HFFc6 (cell line): ENCODE results near the gene MBD5. TPM values are rescaled to one million over a fixed set of nuclear protein-coding genes. Genes with fewer than 3 reads are reported as not detected.

Experiments used
- DNase-seq: peaks from one replicate; pipeline ENCODE4 v3.0.0-alpha.2; 2018
- H3K27ac Mint-ChIP-seq: 2 replicates; pipeline ENCODE4 v1.8.0; 2020; ENCODE audit warnings: mild to moderate bottlenecking, mixed read lengths
- H3K27me3 Mint-ChIP-seq: 2 replicates; pipeline ENCODE4 v1.8.0; 2021; ENCODE audit warnings: mild to moderate bottlenecking, moderate library complexity, mixed read lengths; ENCODE audit not compliant: insufficient read depth
- H3K36me3 Mint-ChIP-seq: 2 replicates; pipeline ENCODE4 v1.8.0; 2021; ENCODE audit warnings: low read depth, mixed read lengths
- H3K4me1 Mint-ChIP-seq: 2 replicates; pipeline ENCODE4 v1.8.0; 2020; ENCODE audit warnings: low read depth, mixed read lengths
- H3K4me3 Mint-ChIP-seq: 2 replicates; pipeline ENCODE4 v1.8.0; 2020; ENCODE audit warnings: mild to moderate bottlenecking, moderate library complexity, mixed read lengths
- H3K9me3 Mint-ChIP-seq: 2 replicates; pipeline ENCODE4 v1.8.0; 2020; ENCODE audit warnings: mild to moderate bottlenecking, mixed read lengths
- total RNA-seq, 6 experiments: library from RNA; stranded (reverse); fragmentation: NEBNext Ultra II Directional; extraction: Animal tissue kit (Norgen Biotek cat#: 25700); gene quantifications; 2 replicates in 1 of 6; 3 replicates in 5 of 6; pipeline ENCODE4 v1.2.3, GENCODE V29; 2021
- TF ChIP-seq, protein P1 (sequence below): fragments of 200-600 bp; sonication (generic); IDR thresholded peaks from 2 replicates; pipeline ENCODE4 v1.5.0; 2021; ENCODE audit warnings: antibody characterized with exemption, mild to moderate bottlenecking

The MBD5 gene
- total RNA-seq, 6 experiments from 2014 or later: 29.1 to 41.0 (median 35.0) TPM

DNA sequence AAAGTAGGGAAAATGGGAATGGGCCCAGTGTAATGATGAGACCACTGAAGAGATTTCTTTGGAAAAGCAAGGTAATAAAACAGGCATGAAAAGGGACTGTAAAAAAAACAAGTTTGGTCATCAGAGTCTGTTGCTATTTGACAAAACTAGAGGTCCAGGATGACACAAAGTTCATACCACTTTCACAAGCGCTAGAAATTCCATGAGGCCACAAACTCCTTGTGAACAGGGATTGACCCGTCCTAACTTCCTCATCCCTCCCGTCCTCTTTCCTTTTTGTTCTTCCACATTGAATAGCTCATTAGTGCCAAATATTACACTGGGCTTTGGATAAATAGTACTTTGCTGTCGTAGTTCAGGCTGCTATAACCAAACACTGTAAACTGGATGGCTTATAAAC is 434.9 kb downstream of the MBD5 start:
- no peak overlapping the region; the same call in 1 of the 2 replicates for H3K27ac Mint-ChIP-seq
- no peak for DNase-seq
- no peak overlapping the region for H3K4me3 Mint-ChIP-seq
- H3K27me3 Mint-ChIP-seq: no peaks in the 10 kb centered on the region
- TF ChIP-seq, protein P1, sequence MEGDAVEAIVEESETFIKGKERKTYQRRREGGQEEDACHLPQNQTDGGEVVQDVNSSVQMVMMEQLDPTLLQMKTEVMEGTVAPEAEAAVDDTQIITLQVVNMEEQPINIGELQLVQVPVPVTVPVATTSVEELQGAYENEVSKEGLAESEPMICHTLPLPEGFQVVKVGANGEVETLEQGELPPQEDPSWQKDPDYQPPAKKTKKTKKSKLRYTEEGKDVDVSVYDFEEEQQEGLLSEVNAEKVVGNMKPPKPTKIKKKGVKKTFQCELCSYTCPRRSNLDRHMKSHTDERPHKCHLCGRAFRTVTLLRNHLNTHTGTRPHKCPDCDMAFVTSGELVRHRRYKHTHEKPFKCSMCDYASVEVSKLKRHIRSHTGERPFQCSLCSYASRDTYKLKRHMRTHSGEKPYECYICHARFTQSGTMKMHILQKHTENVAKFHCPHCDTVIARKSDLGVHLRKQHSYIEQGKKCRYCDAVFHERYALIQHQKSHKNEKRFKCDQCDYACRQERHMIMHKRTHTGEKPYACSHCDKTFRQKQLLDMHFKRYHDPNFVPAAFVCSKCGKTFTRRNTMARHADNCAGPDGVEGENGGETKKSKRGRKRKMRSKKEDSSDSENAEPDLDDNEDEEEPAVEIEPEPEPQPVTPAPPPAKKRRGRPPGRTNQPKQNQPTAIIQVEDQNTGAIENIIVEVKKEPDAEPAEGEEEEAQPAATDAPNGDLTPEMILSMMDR: no peak
- H3K36me3 Mint-ChIP-seq: no peaks in the 10 kb centered on the region
- H3K9me3 Mint-ChIP-seq: no peaks in the 10 kb centered on the region
- peaks cover 29% of the 10 kb centered on the region for H3K4me1 Mint-ChIP-seq

DNA sequence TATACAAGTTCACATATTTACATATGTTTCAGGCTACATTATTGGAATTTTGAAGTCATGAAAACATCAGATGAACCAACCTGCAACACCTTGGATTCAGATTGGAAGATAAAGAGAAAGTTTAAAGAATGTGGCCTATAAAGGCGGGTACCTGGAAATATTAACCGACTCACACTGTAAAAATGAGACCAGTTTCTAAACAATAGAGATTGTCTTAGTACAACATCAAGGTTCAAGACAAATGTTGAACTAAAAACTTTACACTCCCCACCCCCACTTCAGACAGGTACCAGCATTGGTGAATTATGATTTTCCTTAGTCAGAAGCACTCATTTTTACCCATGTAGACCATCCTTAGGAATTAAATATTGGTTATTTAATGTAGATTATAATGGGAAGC is 437.3 kb downstream of the MBD5 start:
- no peaks in the 10 kb centered on the region for H3K9me3 Mint-ChIP-seq
- no peaks in the 10 kb centered on the region for H3K27me3 Mint-ChIP-seq
- no peak overlapping the region for H3K4me3 Mint-ChIP-seq
- no peak overlapping the region for H3K27ac Mint-ChIP-seq
- H3K36me3 Mint-ChIP-seq: no peaks in the 10 kb centered on the region
- peaks cover 29% of the 10 kb centered on the region for H3K4me1 Mint-ChIP-seq
- no peak for DNase-seq
- TF ChIP-seq, protein P1: no peak

DNA sequence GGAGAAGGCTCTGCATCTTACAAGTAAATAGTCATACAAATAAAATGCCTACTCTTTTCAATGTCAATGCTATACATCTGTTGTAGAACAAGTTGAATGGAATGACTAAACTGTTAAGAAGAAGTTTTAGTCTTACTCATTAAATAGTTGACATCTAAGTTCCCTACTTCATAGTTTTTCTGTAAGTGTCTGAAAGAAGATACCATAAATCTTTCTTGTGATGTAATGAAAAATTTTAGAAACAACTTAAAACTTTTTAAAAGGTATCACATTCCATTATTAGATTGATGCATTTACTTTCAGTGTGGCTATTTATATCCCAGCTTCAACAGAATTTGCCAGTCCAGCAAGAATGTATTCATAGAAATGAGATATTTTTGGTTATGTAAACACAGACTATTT is 438.5 kb downstream of the MBD5 start:
- DNase-seq: peak; percentile 6
- Mint-ChIP-seq H3K27ac (no peak overlapping the region), H3K27me3 (no peaks in the 10 kb centered on the region), H3K4me1 (peaks cover 29% of the 10 kb centered on the region), H3K36me3 (no peaks in the 10 kb centered on the region), H3K9me3 (no peaks in the 10 kb centered on the region), H3K4me3 (no peak overlapping the region)
- TF ChIP-seq, protein P1: no peak

DNA sequence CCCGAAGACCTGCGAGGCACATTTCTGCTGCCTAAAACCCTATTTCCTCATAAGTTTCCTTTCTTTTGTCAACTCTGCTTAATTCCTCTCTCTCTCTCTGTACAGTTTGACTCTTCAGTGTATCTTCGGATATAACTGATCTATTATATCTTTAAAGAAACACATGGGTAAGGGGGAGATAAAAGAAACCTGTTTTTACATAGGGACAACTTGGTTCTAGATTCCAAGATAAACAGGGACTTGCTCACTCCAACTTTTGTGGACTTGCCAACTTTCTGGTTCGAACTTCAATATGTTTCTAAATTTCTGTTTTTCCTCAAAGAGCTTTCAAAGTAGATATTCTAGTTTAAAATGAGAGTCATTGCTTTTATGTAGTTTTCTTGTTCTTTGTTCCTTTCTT is 441.0 kb downstream of the MBD5 start:
- Mint-ChIP-seq H3K36me3 (no peaks in the 10 kb centered on the region), H3K27ac (no peak overlapping the region), H3K9me3 (no peaks in the 10 kb centered on the region), H3K4me3 (no peak overlapping the region), H3K27me3 (no peaks in the 10 kb centered on the region), H3K4me1 (peaks cover 19% of the 10 kb centered on the region)
- TF ChIP-seq, protein P1: no peak
- no peak for DNase-seq

DNA sequence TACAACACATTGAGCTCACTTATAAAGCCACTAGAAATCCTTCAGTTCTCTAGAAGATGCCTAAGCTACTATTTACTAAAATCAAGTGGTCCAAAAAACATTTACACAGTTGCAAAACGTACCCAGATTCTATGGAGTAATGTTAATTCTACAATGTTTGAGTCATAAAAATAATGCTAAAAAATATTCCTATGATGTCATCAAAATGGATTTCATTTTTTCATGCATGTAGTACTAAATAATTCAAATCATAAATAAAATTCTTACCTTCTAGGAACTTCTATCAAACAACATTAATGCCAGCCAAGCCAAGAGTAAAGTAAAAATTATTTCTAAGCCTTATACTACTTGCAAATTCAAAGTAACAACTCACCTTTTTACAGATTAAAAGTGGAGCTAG is 454.7 kb downstream of the MBD5 start:
- DNase-seq: no peak
- no peaks in the 10 kb centered on the region for H3K36me3 Mint-ChIP-seq
- no peaks in the 10 kb centered on the region for H3K4me1 Mint-ChIP-seq
- no peak overlapping the region for H3K27ac Mint-ChIP-seq
- no peaks in the 10 kb centered on the region for H3K9me3 Mint-ChIP-seq
- TF ChIP-seq, protein P1: no peak
- H3K27me3 Mint-ChIP-seq: no peaks in the 10 kb centered on the region
- H3K4me3 Mint-ChIP-seq: no peak overlapping the region

DNA sequence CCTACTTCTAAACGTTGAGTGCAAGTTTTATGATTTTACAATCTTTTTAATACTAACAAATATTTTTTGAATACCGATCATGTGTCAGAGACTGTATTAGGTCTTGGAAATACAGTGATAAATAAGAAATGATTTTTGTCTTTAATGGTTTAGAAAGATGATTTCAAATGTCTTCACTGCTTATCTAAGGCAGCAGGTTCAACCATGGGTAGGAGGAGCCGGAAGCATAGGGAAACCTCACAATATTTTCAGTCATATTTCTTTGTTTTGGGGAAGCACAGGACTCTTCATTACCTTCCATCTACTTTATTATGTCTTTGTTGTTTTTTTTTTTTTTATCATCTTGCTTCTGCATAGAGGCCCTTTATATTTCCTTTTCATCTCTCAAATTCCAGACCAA is 458.5 kb downstream of the MBD5 start:
- Mint-ChIP-seq H3K9me3 (no peaks in the 10 kb centered on the region), H3K4me1 (no peaks in the 10 kb centered on the region), H3K27me3 (no peaks in the 10 kb centered on the region), H3K4me3 (no peak overlapping the region), H3K27ac (no peak overlapping the region), H3K36me3 (no peaks in the 10 kb centered on the region)
- TF ChIP-seq, protein P1: no peak
- no peak for DNase-seq
